ENCODE results near the gene MARCO. TPM values are rescaled to one million over a fixed set of nuclear protein-coding genes. Genes with fewer than 3 reads are reported as not detected.

The MARCO gene
- total and polyA plus RNA-seq, 2 experiments from 2014 or later, result not detected

DNA sequence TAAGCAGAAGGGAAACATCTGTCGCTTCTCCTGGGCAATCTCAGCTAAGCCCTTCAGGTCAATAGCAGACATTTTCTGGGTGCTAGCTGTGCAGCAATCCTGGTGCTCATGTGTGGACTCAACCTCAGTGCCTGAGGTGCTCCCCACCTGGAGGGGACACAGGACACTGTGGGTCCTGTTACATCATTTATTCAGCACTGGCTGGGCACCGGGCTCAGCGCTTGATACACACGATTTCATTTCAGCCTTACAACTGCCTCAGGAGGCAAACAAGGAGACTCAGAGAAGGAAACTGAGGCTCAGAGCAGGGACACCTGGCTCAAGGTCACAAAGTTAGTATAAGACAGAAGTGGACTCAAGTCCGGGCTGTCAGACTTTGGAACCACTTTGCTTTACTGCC, 46.7 kb downstream of the MARCO start:
- H3K4me2 ChIP-seq, result no peak overlapping the region
- no peaks in the 10 kb centered on the region for H4K20me1 ChIP-seq (replicated peaks; ENCODE audit: insufficient read depth)
- no peak for ATAC-seq
- Mint-ChIP-seq H3K9me3 (no peaks in the 10 kb centered on the region), H3K27ac (no peak overlapping the region), H3K27me3 (ENCODE audit: insufficient read depth, low read depth, poor library complexity) (peaks cover 5% of the 10 kb centered on the region), H3K36me3 (ENCODE audit: low read depth) (no peaks in the 10 kb centered on the region), H3K4me3 (no peak overlapping the region), H3K4me1 (no peaks in the 10 kb centered on the region)
- H3F3A ChIP-seq (replicated peaks; ENCODE audit: low read depth), result no peaks in the 10 kb centered on the region
- no peaks in the 10 kb centered on the region for H3K36me3 ChIP-seq (ENCODE audit: insufficient read depth)
- no peak overlapping the region for H3K27ac ChIP-seq (ENCODE audit: low read depth)
- H3K4me1 ChIP-seq (ENCODE audit: insufficient read depth), result no peaks in the 10 kb centered on the region
- no peaks in the 10 kb centered on the region for H3K9me2 ChIP-seq (ENCODE audit: insufficient read depth)
- H2AFZ ChIP-seq, result no peak overlapping the region
- H3K27me3 ChIP-seq (ENCODE audit: insufficient read depth), result no peaks in the 10 kb centered on the region
- no peak overlapping the region for H3K4me3 ChIP-seq
- H3K79me2 ChIP-seq (replicated peaks; ENCODE audit: insufficient read depth), result no peaks in the 10 kb centered on the region
- DNase-seq (ENCODE audit: low spot score), result no peak
- TF ChIP-seq ETS1 (IDR thresholded peaks at IDR 0.05) (no peak), REST (IDR thresholded peaks at IDR 0.05; ENCODE audit: unreplicated experiment) (no peak), EZH2 (IDR thresholded peaks at IDR 0.05; ENCODE audit: low read depth, unreplicated experiment) (no peak), ZNF331 (CRISPR knock-in tag; IDR thresholded peaks at IDR 0.05; ENCODE audit: low read depth) (no peak), CREB1 (CRISPR knock-in tag; IDR thresholded peaks at IDR 0.05; ENCODE audit: low read depth) (no peak), ZNF114 (CRISPR knock-in tag; IDR thresholded peaks at IDR 0.05) (no peak), POLR2AphosphoS5 (IDR thresholded peaks at IDR 0.05; ENCODE audit: low read depth) (no peak), STAT1 (IDR thresholded peaks at IDR 0.05; ENCODE audit: unreplicated experiment) (no peak), NANOG (IDR thresholded peaks at IDR 0.05; ENCODE audit: borderline replicate concordance) (no peak), JUNB (IDR thresholded peaks at IDR 0.05; ENCODE audit: unreplicated experiment) (no peak), EZH2phosphoT487 (IDR thresholded peaks at IDR 0.05; ENCODE audit: unreplicated experiment) (no peak), CTCF (conservative IDR thresholded peaks at IDR 0.05; ENCODE audit: low read depth in 2 of 2) (no peak)
- TF ChIP-seq, protein P1, sequence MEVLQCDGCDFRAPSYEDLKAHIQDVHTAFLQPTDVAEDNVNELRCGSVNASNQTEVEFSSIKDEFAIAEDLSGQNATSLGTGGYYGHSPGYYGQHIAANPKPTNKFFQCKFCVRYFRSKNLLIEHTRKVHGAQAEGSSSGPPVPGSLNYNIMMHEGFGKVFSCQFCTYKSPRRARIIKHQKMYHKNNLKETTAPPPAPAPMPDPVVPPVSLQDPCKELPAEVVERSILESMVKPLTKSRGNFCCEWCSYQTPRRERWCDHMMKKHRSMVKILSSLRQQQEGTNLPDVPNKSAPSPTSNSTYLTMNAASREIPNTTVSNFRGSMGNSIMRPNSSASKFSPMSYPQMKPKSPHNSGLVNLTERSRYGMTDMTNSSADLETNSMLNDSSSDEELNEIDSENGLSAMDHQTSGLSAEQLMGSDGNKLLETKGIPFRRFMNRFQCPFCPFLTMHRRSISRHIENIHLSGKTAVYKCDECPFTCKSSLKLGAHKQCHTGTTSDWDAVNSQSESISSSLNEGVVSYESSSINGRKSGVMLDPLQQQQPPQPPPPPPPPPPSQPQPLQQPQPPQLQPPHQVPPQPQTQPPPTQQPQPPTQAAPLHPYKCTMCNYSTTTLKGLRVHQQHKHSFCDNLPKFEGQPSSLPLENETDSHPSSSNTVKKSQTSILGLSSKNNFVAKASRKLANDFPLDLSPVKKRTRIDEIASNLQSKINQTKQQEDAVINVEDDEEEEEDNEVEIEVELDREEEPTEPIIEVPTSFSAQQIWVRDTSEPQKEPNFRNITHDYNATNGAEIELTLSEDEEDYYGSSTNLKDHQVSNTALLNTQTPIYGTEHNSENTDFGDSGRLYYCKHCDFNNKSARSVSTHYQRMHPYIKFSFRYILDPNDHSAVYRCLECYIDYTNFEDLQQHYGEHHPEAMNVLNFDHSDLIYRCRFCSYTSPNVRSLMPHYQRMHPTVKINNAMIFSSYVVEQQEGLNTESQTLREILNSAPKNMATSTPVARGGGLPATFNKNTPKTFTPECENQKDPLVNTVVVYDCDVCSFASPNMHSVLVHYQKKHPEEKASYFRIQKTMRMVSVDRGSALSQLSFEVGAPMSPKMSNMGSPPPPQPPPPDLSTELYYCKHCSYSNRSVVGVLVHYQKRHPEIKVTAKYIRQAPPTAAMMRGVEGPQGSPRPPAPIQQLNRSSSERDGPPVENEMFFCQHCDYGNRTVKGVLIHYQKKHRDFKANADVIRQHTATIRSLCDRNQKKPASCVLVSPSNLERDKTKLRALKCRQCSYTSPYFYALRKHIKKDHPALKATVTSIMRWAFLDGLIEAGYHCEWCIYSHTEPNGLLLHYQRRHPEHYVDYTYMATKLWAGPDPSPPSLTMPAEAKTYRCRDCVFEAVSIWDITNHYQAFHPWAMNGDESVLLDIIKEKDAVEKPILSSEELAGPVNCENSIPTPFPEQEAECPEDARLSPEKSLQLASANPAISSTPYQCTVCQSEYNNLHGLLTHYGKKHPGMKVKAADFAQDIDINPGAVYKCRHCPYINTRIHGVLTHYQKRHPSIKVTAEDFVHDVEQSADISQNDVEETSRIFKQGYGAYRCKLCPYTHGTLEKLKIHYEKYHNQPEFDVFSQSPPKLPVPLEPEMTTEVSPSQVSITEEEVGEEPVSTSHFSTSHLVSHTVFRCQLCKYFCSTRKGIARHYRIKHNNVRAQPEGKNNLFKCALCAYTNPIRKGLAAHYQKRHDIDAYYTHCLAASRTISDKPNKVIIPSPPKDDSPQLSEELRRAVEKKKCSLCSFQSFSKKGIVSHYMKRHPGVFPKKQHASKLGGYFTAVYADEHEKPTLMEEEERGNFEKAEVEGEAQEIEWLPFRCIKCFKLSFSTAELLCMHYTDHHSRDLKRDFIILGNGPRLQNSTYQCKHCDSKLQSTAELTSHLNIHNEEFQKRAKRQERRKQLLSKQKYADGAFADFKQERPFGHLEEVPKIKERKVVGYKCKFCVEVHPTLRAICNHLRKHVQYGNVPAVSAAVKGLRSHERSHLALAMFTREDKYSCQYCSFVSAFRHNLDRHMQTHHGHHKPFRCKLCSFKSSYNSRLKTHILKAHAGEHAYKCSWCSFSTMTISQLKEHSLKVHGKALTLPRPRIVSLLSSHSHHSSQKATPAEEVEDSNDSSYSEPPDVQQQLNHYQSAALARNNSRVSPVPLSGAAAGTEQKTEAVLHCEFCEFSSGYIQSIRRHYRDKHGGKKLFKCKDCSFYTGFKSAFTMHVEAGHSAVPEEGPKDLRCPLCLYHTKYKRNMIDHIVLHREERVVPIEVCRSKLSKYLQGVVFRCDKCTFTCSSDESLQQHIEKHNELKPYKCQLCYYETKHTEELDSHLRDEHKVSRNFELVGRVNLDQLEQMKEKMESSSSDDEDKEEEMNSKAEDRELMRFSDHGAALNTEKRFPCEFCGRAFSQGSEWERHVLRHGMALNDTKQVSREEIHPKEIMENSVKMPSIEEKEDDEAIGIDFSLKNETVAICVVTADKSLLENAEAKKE (CRISPR knock-in tag; IDR thresholded peaks at IDR 0.05), result no peak
